Renal cortical epithelial cell (primary cell): ENCODE data around the gene B4GAT1. TPM values are rescaled to one million over a fixed set of nuclear protein-coding genes. Genes with fewer than 3 reads are reported as not detected.
"Not testable (repeated sequence)": the region's sequence is repeated elsewhere in the genome, so short reads cannot be mapped to it uniquely, and the experiment has no call there.

Experiments used
- DNase-seq: peaks from one replicate; pipeline ENCODE4 v3.0.0-alpha.2; 2011; ENCODE audit warnings: low read depth
- total RNA-seq: library from RNA; depleted of rRNA; stranded (reverse); fragments of >200 nt; gene quantifications from 2 replicates; pipeline ENCODE4 v1.2.3, GENCODE V29; 2014

Gene B4GAT1
- total RNA-seq, 1 donor from 2014 or later: 32.2 TPM

DNA sequence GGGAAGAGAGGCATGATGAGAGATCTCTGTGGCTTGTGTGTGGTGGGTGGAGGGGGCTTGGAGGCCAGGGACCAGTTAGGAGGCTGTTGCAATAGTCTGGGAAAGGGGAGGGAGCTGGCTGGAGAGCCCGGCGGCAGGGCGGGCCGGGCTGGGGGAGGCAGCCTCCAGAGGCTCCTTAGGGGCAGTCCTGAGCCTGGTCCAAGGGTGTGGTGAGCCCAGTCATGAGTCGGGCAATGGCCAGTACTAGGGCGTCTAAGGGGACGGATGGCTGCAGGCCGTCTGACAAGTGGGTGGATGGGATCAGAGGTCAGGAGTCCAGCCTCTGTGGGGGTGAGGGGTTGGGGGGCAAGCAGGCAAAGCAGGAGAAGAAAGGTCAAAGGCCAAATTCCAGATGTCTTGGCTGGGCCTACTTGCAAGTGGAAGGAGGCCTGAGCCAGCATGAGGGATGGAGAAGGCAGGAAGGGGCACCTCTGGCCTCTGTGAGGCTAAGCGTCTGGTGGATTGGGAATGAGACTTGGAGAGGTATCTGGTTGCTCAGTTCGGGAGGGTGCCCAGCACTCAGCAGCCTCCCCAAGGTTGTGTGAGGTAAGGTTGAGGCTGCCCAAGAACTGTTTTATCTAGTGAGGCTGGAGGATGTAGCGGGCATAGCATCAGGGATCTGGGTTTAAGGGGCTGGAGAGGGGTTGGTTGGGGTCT lies 24.5 kb downstream of the B4GAT1 start:
- DNase-seq: no peak

DNA sequence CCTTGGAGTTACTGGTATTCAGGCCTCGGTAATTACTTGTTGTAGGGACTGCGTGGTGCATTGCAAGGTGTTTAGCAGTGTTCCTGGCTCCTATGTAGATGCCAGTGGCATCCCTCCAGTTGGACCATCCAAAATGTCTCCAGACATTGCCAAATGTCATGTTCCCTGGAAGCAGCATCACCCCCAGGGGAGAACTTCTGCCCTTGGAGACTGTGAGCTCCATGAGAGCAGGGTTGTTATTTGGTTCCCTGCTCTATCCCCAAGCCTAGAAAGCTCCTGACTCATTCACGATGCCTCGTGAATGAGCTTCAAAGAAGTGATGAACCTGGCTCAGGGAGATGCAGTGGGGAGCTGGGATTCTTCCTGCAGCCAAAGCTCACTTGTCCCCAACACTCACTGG lies 25.8 kb downstream of the B4GAT1 start:
- DNase-seq: no peak

DNA sequence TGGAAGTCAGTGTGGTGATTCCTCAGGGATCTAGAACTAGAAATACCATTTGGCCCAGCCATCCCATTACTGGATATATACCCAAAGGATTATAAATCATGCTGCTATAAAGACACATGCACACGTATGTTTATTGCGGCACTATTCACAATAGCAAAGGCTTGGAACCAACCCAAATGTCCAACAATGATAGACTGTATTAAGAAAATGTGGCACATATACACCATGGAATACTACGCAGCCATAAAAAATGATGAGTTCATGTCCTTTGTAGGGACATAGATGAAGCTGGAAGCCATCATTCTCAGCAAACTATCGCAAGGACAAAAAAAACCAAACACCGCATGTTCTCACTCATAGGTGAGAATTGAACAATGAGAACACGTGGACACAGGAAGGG lies 26.7 kb downstream of the B4GAT1 start:
- not testable (repeated sequence) for DNase-seq

DNA sequence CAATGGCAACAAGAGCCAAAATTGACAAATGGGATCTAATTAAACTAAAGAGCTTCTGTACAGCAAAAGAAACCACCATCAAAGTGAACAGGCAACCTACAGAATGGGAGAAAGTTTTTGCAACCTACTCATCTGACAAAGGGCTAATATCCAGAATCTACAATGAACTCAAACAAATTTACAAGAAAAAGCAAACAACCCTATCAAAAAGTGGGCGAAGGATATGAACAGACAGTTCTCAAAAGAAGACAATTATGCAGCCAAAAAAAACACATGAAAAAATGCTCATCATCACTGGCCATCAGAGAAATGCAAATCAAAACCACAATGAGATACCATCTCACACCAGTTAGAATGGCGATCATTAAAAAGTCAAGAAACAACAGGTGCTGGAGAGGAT lies 27.1 kb downstream of the B4GAT1 start:
- not testable (repeated sequence) for DNase-seq

DNA sequence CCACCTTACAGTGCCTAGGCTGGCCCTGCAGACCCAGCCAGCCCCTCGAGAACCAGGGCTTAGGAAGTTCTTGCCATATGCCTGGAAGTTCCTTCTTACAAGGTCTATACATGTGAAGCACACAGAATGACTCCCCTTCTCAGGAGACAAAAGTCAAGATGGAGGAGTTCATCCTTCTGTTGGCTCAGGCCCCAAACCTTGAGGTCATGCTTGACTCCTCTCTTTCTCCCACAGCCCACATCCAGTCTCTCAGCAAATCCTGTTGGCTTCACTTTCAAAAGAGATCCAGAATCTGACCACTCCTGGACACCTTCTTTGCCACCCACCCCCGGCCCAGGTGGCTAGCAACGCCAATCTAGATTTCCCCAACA lies 28.8 kb downstream of the B4GAT1 start:
- no peak for DNase-seq

DNA sequence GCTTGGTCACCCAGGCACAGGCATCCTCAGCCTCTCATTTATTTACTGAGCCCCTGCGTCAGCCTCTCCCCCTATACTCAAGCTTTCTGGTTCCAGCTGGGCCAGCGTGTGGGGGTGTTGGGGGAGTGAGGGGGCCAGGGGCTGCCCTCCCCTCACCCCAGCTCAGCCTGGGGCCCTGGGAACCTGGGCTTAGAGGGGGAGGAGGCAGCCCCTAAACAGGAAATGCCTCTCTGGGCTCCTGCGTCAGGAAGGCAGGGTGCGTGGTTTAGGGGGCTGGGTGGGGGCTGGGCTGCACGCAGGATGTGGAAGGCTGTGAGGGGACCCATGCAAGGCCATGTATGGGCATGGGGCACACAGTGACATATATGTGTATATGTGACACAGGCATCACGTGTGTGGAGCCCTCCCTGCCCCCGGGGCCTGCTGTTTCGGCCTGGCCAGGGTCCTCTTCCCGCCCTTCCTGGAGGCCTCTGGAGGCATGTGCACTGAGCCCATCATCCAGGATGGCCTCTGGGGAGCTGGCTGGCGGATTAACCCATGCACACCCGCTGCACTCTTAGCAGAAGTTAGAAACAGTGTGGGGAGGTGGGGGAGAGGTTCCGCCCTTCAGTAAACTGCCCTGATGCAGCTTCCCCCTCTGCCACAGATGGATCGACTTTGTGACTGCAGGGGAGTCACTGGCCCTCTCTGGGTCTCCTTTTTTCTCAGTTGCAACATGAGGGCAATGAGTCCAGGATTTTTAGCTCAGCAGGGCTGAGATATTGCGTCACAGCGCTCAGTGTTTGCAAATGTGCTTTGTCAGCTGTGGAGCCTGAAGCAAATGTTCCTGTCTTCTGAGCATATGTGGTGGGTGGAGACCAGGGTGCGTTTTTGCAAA lies 29.5 kb downstream of the B4GAT1 start:
- DNase-seq: peak; percentile 72

DNA sequence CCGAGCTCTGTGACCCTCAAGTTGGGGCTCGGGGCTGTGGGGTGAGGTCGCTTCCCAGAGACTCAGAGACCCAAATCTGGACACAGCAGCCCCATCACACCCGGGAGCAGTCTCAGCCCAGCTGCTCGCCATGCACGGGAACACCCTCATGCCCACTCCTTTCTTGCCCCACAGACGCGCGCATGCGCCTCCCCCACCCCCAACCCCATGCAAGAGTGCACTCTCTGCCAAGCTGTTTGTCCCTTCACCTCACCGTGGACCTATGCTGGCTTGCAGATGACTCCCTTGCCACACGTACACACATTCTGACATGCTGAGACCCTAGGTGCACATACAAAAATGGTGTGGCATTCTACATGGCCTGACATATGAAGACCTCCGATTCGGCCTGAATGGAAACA lies 30.1 kb downstream of the B4GAT1 start:
- DNase-seq: no peak

DNA sequence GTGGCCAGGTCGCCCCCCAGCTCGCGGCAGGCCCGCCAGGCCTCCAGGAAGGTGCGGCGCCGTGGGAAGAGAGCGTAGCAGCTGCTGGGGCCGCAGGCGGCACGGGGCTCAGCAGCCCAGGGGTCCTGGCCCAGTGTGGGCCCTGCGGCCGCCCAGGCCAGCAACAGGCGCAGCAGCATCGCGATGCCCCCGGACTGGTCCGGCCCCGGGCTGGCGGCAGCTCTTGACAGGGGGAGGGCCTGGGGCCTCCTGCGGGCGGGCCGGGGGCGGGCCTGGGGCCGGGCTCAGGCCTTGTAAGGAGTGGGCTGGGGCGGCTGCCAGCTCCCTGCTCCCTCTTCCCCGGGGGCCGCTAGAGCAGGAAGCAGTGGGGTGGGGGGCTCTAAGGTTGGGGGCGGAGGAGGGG lies 30.6 kb downstream of the B4GAT1 start, which contains the start of gene CD248:
CD248 (minus strand) TSS at position 196 of the 403 bp plus-strand sequence; CDS start at position 179, 17 bp downstream.
- DNase-seq: no peak

DNA sequence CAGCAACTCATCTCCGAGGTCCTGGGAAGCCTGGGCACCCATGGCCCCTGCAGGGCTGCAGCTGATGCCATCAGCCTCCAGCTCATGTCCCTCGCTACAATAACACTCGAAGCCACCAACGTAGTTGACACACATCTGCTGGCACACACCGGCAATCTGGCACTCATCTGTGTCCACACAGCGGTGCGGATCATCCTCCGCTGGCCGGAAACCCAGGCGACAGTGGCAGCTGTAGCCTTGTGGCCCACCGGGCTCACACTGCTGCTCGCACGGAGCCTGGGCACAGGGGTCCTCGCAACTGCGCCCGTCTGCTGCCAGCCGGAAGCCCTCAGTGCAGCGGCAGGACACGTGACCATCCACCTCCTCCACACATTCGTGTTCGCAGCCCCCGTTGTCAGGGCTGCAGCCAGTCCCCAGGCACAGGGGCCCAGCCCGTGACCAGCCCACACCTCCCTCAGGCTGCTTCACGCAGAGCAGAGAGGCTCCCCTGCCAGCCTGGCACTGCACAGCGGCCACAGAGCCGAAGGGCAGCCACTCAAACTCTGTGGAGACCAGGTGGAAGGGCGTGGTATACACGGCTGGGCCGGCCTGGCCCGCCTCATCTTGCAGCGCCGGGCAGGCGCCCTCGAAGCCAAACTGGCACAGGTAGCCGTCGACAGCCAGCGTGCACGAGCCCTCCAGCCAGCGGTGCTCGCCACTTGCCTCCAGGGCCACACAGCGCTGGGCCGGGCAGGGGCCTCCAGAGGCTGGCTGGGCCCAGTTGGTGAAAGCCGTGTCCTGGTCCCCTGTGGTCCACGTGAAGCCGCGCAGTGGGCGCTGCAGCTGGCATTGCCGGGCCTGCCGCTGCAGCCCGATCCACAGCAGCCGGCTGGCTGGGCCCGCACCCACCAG lies 31.3 kb downstream of the B4GAT1 start:
- no peak for DNase-seq

DNA sequence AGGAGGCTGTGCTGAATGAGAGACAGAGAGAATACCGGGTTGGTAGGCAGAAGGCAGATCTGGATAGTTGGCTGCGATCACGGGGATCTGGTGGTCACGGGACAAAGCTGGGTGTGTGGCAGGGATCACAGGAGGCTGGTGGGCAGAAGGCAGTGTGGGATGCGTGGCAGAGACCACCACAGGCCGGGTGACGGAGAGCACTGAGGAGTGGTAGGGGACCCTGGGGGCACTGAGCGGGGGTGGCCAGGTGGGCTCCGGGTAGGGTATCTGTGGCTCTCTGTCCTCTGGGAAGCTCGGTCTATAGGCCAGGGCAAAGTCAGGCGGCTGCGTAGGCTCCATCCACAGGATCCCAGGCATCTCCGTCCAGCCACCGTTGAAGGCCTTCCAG lies 31.9 kb downstream of the B4GAT1 start:
- no peak for DNase-seq

DNA sequence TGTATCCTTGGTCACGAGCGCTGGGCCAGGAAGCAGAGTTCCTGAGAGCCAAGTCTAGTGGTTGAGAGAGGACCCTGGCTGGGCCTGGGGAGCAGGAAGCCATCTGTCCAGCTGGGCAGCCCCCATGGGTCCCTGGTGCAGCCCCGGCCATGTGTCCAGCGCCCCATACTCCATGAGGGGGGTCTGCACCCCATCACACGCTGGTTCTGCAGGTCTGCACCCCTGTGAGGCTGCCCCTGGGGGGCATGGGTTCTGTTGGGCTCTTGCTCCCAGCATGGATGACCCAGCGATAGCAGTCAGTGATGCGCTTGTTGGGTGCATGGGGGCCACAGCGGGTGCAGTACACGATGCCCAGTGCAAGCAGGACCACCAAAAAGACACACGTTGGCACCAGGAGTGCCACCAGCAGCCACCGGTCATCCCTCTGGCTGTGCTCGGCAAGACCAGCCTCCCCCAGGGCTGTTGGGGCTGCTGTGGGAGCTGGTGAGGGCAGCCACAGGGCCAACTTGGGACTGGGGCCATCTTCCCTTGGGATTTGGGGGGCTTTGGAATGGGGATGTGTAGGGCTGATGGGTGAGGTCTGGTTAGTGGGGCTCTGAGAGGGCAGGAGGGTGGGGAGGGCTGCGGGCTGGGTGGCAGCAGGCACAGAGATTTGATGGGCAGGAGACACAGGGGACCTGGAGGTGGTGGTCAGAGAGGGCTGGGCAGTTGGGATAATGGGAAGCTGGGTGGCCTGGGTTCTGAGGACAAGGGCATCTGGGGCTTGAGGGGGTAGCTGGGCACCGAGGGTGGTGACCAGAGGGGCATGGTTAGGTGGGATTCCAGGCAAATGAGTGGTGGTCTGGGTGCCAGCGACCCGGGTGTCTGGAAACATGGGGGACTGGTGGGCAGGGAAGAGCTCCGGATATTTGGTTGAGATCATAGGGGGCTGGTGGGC lies 32.6 kb downstream of the B4GAT1 start:
- DNase-seq: no peak

DNA sequence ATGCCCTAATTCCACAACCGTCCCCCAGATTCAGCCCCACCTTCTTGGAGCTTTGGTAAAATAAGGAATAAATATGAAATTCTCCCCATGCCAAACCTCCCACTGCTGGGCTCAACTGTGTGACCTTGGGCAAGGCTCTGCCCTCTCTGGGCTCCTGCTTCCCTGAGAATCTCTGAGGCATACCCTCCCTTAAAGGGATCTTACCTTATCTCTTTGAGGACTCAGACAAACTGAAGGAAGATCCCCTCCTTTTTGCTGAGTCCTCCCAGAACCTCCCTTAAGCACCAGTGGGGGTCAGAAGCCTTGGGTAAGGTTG lies 33.3 kb downstream of the B4GAT1 start:
- DNase-seq: no peak

DNA sequence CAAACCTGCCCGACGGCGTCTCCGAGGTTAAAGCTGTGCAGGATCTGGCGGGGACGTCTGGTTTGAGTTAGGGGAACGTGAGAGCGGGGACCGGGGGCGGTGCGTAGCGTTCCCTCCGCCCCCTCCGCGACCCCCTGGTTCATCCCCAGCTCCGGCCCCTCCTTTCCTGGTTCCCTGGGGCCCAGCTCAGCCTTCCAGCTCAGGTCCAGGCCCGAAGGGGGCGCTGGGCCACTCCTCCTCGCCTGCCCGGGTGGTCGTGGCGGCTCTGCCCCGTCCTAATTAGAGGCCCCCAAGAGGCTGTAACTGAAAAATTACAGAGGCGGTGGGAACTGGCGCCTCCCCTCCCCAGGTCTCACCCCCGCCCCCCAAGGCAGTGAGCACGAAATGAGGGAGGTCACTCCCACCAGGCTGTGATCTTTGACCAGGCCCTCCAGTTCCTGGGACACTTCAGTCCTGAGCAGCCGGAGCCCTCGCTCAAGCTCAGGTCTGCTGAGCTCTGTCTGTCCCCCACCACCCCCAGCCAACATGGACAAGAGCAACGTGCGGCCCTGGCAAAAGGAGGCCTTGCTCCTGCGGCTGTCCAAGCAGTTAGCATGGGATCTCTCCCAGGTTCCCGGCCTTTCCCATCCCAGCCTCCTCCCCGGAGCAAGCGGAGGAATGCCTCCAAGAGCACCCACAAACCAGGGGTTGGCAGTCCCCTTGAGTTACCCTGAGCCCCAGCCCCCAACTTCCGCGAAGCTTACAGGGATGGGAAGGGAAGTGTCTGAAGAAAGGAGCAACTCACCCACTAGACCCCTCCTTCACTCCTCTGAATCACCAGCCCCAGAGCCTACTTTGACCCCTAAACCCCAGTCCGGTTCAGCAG lies 33.9 kb downstream of the B4GAT1 start:
- no peak for DNase-seq

DNA sequence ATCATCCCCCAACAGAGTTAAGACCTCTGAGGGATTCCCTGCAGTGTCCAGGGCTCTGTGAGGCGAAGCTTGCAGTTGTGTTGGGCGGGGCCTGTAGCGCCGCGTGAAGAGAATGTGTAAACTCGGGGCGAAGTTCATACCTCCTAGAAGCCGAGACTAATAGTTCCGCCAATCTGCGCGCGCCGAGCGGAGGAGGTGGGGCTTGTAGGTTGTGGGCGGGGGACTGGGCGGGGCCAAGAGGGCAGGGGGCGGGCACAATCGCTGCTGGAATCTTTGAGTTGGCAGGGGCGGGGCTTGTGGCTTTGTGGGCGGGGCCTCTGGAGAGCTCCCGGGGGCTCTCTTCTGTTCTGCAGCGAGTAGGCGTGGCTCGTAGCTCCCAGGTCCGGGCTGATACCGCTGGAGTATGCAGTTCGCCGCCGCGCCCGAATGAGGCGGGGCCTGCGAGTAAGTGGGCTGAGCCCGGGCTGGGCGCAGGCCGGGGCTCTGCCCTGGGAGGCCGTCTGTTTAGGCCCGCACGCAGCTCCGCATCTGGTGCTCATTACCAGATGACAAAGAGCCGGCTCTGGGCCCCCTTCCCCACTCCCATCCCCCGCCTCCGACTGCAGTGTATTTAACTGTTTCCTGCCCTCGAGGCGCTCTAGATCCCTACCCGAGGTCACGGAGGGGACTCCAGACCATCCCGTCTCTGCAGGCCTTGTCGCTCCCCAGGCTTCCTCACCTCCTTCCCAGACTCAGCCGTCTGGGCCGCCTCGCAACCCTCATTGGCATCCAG lies 34.7 kb downstream of the B4GAT1 start:
- peak; percentile 92 for DNase-seq

DNA sequence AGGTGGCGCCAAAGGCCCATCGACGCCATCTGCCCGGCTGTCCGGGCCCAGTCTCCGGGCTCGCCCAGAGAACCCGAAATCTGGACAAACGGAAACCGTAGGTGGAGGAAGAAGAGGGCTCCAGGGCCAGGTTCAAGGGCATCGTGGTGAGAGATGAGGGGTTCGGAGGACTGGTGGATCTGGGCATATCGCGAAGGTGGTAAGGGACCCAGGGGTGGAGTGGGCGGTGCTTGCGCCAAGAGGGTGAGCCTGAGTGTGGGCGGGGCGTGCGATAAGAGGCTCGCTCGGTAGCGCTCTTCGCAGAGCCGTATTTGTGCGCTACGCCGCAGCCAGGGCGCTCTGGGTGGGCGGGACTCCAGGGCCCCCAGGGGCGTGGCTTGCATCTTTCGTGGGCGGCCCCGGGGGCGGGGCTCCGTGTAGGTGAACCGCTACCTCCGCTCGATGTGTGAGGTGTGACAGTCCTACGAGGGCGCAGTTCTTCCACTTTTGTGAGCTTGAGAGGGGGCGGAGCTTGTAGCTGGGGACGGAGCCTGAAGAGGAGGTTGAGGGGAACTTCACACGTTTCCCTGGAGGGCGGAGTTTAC lies 35.4 kb downstream of the B4GAT1 start:
- DNase-seq: peak; percentile 87

DNA sequence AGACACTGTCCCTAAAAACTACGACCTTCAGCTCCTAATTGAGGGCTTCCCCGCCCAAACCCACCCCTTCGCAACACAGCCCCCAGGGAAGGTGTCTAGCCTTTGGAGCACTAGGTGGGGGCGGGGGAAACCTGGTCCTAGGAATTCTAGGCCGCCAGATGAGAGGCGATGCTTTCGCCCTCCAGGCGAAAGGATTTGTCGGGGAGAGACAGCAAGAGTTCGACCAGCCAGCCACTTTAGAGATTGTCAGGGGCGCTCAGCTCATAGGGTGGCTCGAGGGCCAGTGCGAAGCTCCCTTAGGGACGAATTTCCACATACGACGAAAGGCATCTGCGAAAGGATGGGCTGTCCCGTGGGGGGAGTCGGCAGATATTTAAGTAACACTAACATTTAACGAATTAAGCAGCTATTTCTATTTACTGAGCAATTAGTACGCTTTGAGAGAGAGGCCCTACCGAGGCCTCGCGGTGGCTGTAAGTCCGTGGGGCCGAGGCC lies 35.9 kb downstream of the B4GAT1 start:
- no peak for DNase-seq

DNA sequence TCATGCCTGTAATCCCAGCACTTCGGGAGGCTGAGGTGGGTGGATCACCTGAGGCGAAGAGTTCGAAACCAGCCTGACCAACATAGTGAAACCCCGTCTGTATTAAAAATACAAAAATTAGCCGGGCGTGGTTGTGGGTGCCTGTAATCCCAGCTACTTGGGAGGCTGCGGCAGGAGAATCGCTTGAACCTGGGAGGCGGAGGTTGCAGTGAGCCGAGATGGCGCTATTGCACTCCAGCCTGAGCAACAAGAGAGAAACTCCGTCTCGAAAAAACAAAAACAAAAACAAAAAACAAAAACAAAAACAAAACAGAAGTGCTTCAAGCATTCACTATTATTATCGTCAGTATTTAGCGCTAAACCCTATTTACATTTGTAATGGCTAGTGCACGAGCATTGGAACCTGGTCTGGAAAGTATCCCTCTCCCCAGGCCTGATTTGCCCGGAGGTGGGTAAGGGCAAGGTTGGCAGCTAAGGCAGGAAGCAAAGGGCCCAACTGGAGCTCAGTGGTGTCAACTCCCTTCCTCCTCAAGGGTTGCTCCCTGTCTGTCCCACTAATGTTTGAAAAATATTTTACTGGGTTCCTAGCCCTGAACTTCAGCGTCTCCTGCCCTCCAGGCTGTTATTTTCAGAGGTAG lies 36.5 kb downstream of the B4GAT1 start:
- DNase-seq: not testable (repeated sequence)

DNA sequence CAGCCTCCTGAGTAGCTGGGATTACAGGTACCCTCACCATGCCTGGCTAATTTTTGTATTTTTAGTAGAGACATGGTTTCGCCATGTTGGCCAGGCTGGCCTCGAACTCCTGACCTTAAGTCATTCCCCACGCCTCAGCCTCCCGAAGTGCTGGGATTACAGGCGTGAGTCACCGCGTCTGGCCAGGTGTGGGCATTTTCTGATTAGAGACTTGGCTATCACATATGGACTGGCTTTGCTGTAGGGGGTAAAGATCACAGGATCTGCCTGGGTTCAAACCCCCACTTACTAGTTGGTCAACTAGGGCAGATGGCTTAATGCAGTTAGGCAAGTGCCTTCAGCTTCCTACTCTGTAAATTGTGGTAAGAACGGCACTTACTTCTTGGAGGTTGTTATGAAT lies 37.1 kb downstream of the B4GAT1 start:
- DNase-seq: no peak
